Pancreas (tissue), 10 donors: ENCODE measurements around the gene ARFGEF3. TPM values are rescaled to one million over a fixed set of nuclear protein-coding genes. Genes with fewer than 3 reads are reported as not detected.

Experiments
- ATAC-seq, 4 donors: fragments of 200-7000 bp; cut with Tn5 transposase; one replicate each; pipeline versions ENCODE4 v1.8.0 to v1.9.1; 2020; ENCODE audit warnings: mild to moderate bottlenecking in 4 of 4, moderate library complexity in 4 of 4
- DNase-seq, 6 donors: peaks; one replicate each; pipeline ENCODE4 v3.0.0-alpha.2; 2020
- FAIRE-seq: peaks from 2 replicates; lab custom pipeline; 2012; peaks lifted over from hg19 to GRCh38; lab: Jason Lieb, UNC
- H3K27ac ChIP-seq, 4 donors: fragments of 200-600 bp; sonication (generic); 1 replicate in 3 of 4; 2 replicates in 1 of 4; pipeline versions ENCODE4 v1.5.0 to v1.8.0; 2020
- H3K27me3 ChIP-seq, 4 donors: fragments of 200-600 bp; one replicate each; pipeline ENCODE4 v1.8.0; 2021
- H3K36me3 ChIP-seq, 3 donors: fragments of 200-600 bp; sonication (generic) in 1 of 3; one replicate each; pipeline versions ENCODE4 v1.5.0 to v1.8.0; 2020 to 2021
- H3K4me1 ChIP-seq, 3 donors: fragments of 200-600 bp; one replicate each; pipeline ENCODE4 v1.8.0; 2021
- H3K4me3 ChIP-seq, 4 donors: fragments of 200-600 bp; sonication (generic) in 2 of 4; one replicate each; pipeline versions ENCODE4 v1.5.0 to v1.8.0; 2020 to 2021
- H3K9me3 ChIP-seq, 4 donors: fragments of 200-600 bp; one replicate each; pipeline ENCODE4 v1.8.0; 2021
- CTCF ChIP-seq, 4 donors: fragments of 200-600 bp; sonication (generic) in 3 of 4; IDR thresholded peaks; one replicate each; pipeline versions ENCODE4 v1.5.0 to v1.8.0; 2021; ENCODE audit warnings: antibody characterized with exemption in 4 of 4
- WGBS, 2 donors: extraction: QIAGEN DNeasy Blood & Tissue Kit; methylation state at CpG; one replicate each; pipeline ENCODE4 v1.1.7; 2013; 5-methylcytosine and 5-hydroxymethylcytosine counted together
- intact Hi-C, 3 donors: fragments of 100-400 bp; cut with DNase I; formaldehyde crosslinking; loops; one replicate each; pipeline versions ENCODE4 v1.11.1 to v1.14.2; 2022
- polyA plus RNA-seq, 2 donors: library from polyadenylated mRNA; stranded (reverse); fragments of 200-250 nt; gene quantifications; one replicate each; pipeline ENCODE4 v1.2.3, GENCODE V29; 2013
- total RNA-seq, 6 donors: library from RNA; stranded (reverse); fragmentation: NEBNext Ultra II Directional in 4 of 6; extraction: Animal tissue kit (Norgen Biotek cat#: 25700) in 4 of 6; gene quantifications; one replicate each; pipeline versions ENCODE4 v1.2.1 to v1.2.4, GENCODE V29; 2021 to 2023
- donor health status: healthy with polysubstance abuse.
- donor health status: DM: no; HTN: no; CAD: no; lungs with moderate emphysema.
- donor health status: DM: no; HTN: no; CAD: no.
- donor health status: control.
- donor health status: control.
- donor health status: Bipolar disorder and iron deficiency.
- donor health status: DM: yes; HTN: yes; CAD: no.
- donor health status: DM: no; HTN: no; CAD: no.
- donor health status: DM: no; HTN: no; CAD: no.
- donor health status: DM: yes; HTN: yes; CAD: no.

ARFGEF3 gene
- total and polyA plus RNA-seq, 8 donors: 4.8 to 19.0 (median 15.7) TPM

DNA sequence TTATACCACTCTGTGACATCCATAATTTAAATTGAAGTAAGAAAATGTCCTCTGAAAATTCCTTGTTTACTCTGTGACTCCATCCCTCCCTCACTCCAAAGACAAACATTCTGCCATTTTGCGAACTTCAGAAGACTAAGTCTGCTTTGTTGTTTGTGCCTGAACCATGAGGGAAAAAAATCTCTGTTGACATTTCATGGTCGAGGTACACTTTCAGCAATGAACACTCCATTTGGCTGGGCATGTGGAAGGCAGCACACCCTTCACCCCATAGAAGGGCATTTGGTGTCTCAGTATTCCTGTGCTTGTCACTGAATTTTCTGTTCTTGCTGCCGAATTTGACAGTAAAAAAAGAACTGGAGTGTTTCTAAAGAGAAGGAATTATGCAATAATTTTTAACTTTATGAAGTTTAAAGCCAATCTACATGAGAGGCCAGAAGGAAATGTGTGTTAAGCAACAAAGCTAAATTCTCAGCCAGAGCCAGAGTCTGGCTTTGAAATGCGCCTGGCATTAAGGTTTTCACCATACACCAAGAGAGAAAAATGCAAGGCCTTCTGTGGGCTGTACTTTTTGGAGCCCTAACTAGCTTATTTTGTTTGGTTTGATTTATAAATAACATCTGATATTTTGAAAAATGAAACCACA is 61.3 kb downstream of the ARFGEF3 start:
- no peak for TF ChIP-seq CTCF (IDR thresholded peaks at IDR 0.05)
- ATAC-seq: no peak
- H3K9me3 ChIP-seq: no peaks in the 10 kb centered on the region
- no peaks in the 10 kb centered on the region for H3K27me3 ChIP-seq
- no peak for DNase-seq
- H3K4me1 ChIP-seq: peaks cover 0 to 12% (median 12%) of the 10 kb centered on the region in 3 donors
- H3K4me3 ChIP-seq: no peak overlapping the region
- H3K27ac ChIP-seq: no peak overlapping the region
- H3K36me3 ChIP-seq: no peaks in the 10 kb centered on the region
- WGBS, 2 donors: 71 to 73% methylated on average over 4 of the region's 4 CpGs
- FAIRE-seq: no peak
- intact Hi-C loops: no loop called here

GRCh38 chr6:138225953-138226352 is 64.2 kb downstream of the ARFGEF3 start:
- 89 to 90% methylated on average over 4 of the region's 4 CpGs for WGBS, 2 donors
- no peaks in the 10 kb centered on the region for H3K9me3 ChIP-seq
- no peak for ATAC-seq
- intact Hi-C loops: no loop called here
- no peak overlapping the region for H3K4me3 ChIP-seq
- no peak for TF ChIP-seq CTCF (IDR thresholded peaks at IDR 0.05)
- no peak for FAIRE-seq
- no peaks in the 10 kb centered on the region for H3K36me3 ChIP-seq
- DNase-seq: no peak
- peaks cover 4 to 23% (median 14%) of the 10 kb centered on the region in 3 donors for H3K4me1 ChIP-seq
- H3K27ac ChIP-seq: peak overlapping the region in 1 of 4 donors; percentile 81
- H3K27me3 ChIP-seq: no peaks in the 10 kb centered on the region

GRCh38 chr6:138226700-138227315 is 65.1 kb downstream of the ARFGEF3 start:
- intact Hi-C loops: no loop called here
- TF ChIP-seq CTCF (IDR thresholded peaks at IDR 0.05): no peak
- Histone ChIP-seq H3K36me3 (no peaks in the 10 kb centered on the region), H3K9me3 (no peaks in the 10 kb centered on the region), H3K4me1 (peaks cover 4 to 31% (median 23%) of the 10 kb centered on the region in 3 donors), H3K27me3 (no peaks in the 10 kb centered on the region), H3K4me3 (peak overlapping the region in 1 of 4 donors; percentile 14), H3K27ac (peak overlapping the region; percentile 53 to 81 (median 66))
- peak in 1 of 6 donors; percentile 24 for DNase-seq
- no peak for ATAC-seq
- 57 to 68% methylated on average over 4 of the region's 4 CpGs for WGBS, 2 donors
- FAIRE-seq: no peak

GRCh38 chr6:138227316-138227781 is 65.6 kb downstream of the ARFGEF3 start:
- FAIRE-seq (no peak), DNase-seq (peak in 5 of 6 donors; percentile 31 to 64 (median 56)), ATAC-seq (peak; percentile 62 to 75 (median 68))
- Histone ChIP-seq H3K9me3 (no peaks in the 10 kb centered on the region), H3K4me3 (peak overlapping the region in 1 of 4 donors; percentile 14), H3K36me3 (no peaks in the 10 kb centered on the region), H3K4me1 (peaks cover 7 to 37% (median 28%) of the 10 kb centered on the region in 3 donors), H3K27me3 (no peaks in the 10 kb centered on the region), H3K27ac (peak overlapping the region; percentile 53 to 81 (median 66))
- intact Hi-C loops: no loop called here
- 25 to 30% methylated on average over 8 of the region's 8 CpGs for WGBS, 2 donors
- TF ChIP-seq CTCF (IDR thresholded peaks at IDR 0.05): no peak
